Tibial artery (tissue), 4 donors: ENCODE results near the gene ALOXE3.
A peak's percentile ranks its signal among the peaks of the same experiment; 100 is the strongest.

Source experiments
- DNase-seq, 2 donors: peaks; one replicate each; pipeline ENCODE4 v3.0.0-alpha.2; 2019
- H3K27ac ChIP-seq, 2 donors: fragments of 200-600 bp; sonication (generic) in 1 of 2; 1 replicate in 1 of 2; 2 replicates in 1 of 2; pipeline ENCODE4 v1.5.1; 2018 to 2019; ENCODE audit warnings: mild to moderate bottlenecking in 1 of 2
- H3K27me3 ChIP-seq, 2 donors: fragments of 200-600 bp; sonication (generic) in 1 of 2; one replicate each; pipeline versions ENCODE4 v1.5.1 to v1.6.0; 2016 to 2019
- H3K36me3 ChIP-seq, 3 donors: fragments of 200-600 bp; sonication (generic) in 2 of 3; one replicate each; pipeline ENCODE4 v1.5.1; 2016 to 2019; ENCODE audit warnings: mild to moderate bottlenecking in 2 of 3
- H3K4me1 ChIP-seq, 4 donors: fragments of 200-600 bp; sonication (generic) in 2 of 4; 1 replicate in 3 of 4; 2 replicates in 1 of 4; pipeline ENCODE4 v1.5.1; 2016 to 2019
- H3K4me3 ChIP-seq, 2 donors: fragments of 200-600 bp; sonication (generic) in 1 of 2; 1 replicate in 1 of 2; 2 replicates in 1 of 2; pipeline ENCODE4 v1.5.1; 2018 to 2019; ENCODE audit warnings: mild to moderate bottlenecking in 2 of 2
- H3K9me3 ChIP-seq, 3 donors: fragments of 200-600 bp; sonication (generic) in 1 of 3; one replicate each; pipeline ENCODE4 v1.5.1; 2016 to 2019
- intact Hi-C: fragments of 100-400 bp; cut with DNase I; formaldehyde crosslinking; loops from one replicate; pipeline ENCODE4 v1.15.0; 2023; ENCODE audit warnings: low total_unique reads
- TF ChIP-seq, protein P1 (sequence below), 2 experiments: fragments of 200-600 bp in 1 of 2; fragments of 450-650 bp in 1 of 2; IDR thresholded peaks; one replicate each; pipeline ENCODE4 v1.5.1; 2017 to 2019; ENCODE audit warnings: antibody characterized with exemption in 2 of 2, mild to moderate bottlenecking in 1 of 2, moderate library complexity in 1 of 2

Gene ALOXE3

DNA sequence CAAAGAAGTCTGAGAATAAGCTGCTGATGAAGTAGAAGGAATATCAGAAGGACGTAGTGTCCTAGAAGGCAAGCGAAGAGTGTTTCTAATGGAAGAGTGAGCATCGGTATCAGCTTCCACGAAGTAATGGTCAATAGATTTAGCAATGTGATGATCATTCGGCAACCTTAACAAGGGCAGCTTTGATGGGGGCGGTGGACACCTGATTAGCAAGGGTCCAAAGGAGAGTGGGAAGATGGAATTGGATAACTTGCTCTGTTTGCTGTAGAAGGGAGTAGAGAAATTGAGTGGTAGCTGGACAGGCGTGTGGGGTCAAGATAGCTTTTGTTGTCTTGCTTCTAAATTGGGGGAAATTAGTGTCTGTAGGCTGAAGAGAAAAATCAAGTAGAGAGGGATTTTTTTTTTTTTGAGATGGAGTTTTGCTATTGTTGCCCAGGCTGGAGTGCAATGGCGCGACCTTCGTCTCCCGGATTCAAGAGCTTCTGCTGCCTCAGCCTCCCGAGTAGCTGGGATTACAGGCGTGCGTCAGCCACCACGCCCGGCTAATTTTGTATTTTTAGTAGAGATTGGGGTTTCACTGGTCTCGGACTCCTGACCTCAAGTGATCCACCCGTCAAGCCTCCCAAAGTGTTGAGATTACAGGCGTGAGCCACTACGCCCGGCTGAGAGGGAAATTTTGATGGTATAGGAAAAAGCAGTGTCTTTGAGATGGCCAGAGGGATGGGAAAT is 19.5 kb upstream of the ALOXE3 start:
- Histone ChIP-seq H3K4me3 (peak overlapping the region in 1 of 2 donors; percentile 22), H3K27me3 (no peaks in the 10 kb centered on the region), H3K4me1 (peaks cover 0 to 46% (median 19%) of the 10 kb centered on the region in 4 donors), H3K27ac (peak overlapping the region; percentile 81 to 83), H3K36me3 (peaks cover 34 to 37% (median 35%) of the 10 kb centered on the region in 3 donors), H3K9me3 (no peaks in the 10 kb centered on the region)
- TF ChIP-seq, protein P1, sequence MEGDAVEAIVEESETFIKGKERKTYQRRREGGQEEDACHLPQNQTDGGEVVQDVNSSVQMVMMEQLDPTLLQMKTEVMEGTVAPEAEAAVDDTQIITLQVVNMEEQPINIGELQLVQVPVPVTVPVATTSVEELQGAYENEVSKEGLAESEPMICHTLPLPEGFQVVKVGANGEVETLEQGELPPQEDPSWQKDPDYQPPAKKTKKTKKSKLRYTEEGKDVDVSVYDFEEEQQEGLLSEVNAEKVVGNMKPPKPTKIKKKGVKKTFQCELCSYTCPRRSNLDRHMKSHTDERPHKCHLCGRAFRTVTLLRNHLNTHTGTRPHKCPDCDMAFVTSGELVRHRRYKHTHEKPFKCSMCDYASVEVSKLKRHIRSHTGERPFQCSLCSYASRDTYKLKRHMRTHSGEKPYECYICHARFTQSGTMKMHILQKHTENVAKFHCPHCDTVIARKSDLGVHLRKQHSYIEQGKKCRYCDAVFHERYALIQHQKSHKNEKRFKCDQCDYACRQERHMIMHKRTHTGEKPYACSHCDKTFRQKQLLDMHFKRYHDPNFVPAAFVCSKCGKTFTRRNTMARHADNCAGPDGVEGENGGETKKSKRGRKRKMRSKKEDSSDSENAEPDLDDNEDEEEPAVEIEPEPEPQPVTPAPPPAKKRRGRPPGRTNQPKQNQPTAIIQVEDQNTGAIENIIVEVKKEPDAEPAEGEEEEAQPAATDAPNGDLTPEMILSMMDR (IDR thresholded peaks at IDR 0.05) = no peak
- DNase-seq = peak; percentile 23 to 70
- intact Hi-C loops = loop anchor here (2.0 kb wide), 1 partner anchor 23 kb away; no protein-coding TSS in a partner anchor

DNA sequence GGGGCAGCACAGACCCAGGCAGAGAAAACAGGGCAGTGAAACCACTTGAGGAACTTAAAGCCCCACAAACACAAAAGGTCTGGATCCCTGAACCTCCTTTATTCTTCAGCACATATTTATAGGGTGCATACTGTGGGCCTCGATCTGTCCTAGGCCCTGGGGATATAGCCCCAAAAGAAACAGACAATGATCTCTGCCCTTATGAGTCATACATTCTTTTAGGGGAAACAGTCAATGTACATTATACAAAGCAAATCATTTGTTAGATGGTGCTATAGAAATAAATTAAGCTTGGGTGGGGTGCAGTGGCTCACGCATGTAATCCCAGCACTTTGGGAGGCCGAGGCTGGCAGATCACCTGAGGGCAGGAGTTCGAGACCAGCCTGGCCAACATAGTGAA is 15.6 kb upstream of the ALOXE3 start:
- intact Hi-C loops = no loop called here
- TF ChIP-seq, protein P1 (IDR thresholded peaks at IDR 0.05) = no peak
- peaks cover 0 to 10% (median 8%) of the 10 kb centered on the region in 4 donors for H3K4me1 ChIP-seq

DNA sequence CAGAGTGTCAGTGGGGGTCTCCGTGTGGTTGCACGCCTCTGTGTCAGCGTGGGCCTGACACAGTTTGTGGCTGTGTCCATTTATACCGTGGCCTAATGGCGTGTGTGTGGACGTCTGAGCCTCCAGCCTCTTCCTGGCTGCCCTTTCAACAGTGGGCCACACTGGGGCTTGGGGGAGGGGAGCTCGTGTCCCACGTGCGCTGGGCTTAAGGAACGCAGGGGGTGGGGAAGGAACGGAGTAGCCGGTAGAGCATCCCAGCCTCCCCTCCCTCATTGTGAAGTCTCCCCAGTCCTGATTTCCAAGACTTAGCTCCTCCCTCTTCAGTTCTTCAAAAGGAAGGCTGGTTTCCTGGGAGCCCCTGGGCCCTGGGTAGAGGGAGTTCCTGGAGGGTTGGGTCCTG is 15.1 kb upstream of the ALOXE3 start:
- no peaks in the 10 kb centered on the region for H3K36me3 ChIP-seq
- H3K4me3 ChIP-seq = no peak overlapping the region
- DNase-seq = no peak
- H3K27me3 ChIP-seq = peaks cover 0 to 6% of the 10 kb centered on the region in 2 donors
- H3K27ac ChIP-seq = no peak overlapping the region
- H3K9me3 ChIP-seq = no peaks in the 10 kb centered on the region
- peaks cover 0 to 8% (median 6%) of the 10 kb centered on the region in 4 donors for H3K4me1 ChIP-seq
- TF ChIP-seq, protein P1 (IDR thresholded peaks at IDR 0.05) = no peak
- intact Hi-C loops = no loop called here

More for the DNA sequence above, 15.6 kb upstream of the ALOXE3 start:
- no peak overlapping the region for H3K27ac ChIP-seq
- H3K36me3 ChIP-seq = no peaks in the 10 kb centered on the region
- H3K9me3 ChIP-seq = no peaks in the 10 kb centered on the region
- peaks cover 0 to 6% of the 10 kb centered on the region in 2 donors for H3K27me3 ChIP-seq
- DNase-seq = no peak
- H3K4me3 ChIP-seq = no peak overlapping the region

DNA sequence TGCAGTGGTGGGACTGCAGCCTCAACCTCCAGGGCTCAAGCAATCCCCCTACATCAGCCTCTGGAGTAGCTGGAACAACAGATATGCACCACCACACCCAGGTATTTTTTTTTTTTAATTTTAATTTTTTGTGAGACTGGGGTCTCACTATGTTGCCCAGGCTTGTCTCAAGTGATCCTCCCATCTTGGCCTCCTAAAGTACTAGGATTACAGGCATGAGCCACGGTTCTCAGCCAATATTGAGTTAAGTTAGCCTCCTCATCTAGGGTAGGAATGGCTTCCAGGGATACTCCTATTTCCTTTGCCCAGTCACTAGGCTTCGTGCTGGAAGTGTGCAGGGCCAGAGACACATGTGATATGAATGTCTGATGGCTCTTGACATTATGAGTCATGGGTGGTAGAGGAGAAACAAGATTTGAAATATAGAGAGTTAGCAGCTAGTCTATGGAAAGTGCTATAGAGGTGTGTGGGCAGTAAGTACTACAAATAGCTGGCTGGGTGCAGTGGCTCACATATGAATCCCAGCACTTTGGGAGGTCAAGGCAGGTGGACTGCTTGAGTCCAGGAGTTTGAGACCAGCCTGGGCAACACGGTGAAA is 13.6 kb upstream of the ALOXE3 start:
- no peak for DNase-seq
- H3K36me3 ChIP-seq = no peaks in the 10 kb centered on the region
- no peaks in the 10 kb centered on the region for H3K9me3 ChIP-seq
- peaks cover 0 to 6% of the 10 kb centered on the region in 2 donors for H3K27me3 ChIP-seq
- H3K4me3 ChIP-seq = no peak overlapping the region
- TF ChIP-seq, protein P1 (IDR thresholded peaks at IDR 0.05) = no peak
- H3K27ac ChIP-seq = no peak overlapping the region
- peaks cover 0 to 7% (median 2%) of the 10 kb centered on the region in 4 donors for H3K4me1 ChIP-seq
- intact Hi-C loops = no loop called here

DNA sequence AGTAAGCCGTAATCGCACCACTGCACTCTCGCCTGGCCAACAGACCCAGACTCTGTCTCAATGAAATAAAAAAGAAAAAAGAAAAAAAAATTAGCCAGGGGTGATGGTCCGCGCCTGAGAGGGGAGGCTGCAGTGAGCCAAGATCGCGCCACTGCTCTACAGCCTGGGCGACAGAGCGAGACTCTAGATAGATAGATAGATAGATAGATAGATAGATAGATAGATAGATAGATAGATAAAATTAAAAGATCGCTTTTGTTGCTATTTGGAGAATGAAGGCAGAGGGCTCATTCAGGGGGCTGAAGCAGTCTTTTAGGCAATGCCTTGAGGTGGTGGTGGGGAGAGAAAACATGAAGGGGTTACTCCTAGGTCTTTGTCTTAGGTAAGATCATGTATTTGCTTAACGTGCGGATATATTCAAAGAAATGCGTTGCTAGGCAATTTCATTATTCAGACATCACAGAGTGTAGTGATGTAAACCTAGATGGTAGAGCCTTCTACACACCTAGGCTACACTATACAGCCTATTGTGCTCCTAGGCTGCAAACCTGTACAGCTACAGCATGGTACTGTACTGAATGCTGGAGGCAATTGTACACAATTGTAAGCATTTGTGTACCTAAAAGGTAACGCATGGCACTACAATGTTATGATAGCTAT is 9.9 kb upstream of the ALOXE3 start:
- Histone ChIP-seq H3K27me3 (peaks cover 0 to 10% of the 10 kb centered on the region in 2 donors), H3K4me1 (peaks cover 0 to 40% (median 31%) of the 10 kb centered on the region in 4 donors), H3K4me3 (no peak overlapping the region), H3K9me3 (no peaks in the 10 kb centered on the region), H3K27ac (no peak overlapping the region), H3K36me3 (no peaks in the 10 kb centered on the region)
- no peak for DNase-seq
- TF ChIP-seq, protein P1 (IDR thresholded peaks at IDR 0.05) = no peak
- intact Hi-C loops = no loop called here
